ENCODE data around the gene DRD1.

The DRD1 gene

GRCh38 chr5:175444060-175444904 is at the start of gene DRD1:
Gene DRD1, minus strand, starts transcription at chr5:175444182. Its CDS starts 1,083 bp downstream, at chr5:175443099.
- Histone ChIP-seq H3K27ac (ENCODE audit: low read depth, low read length) (no peak within 1 kb of the TSS), H2AFZ (ENCODE audit: low read depth, low read length, severe bottlenecking) (no peak within 1 kb of the TSS)

GRCh38 chr5:175493726-175494125 is 49.7 kb upstream of the DRD1 start:
- TF ChIP-seq EZH2phosphoT487 (conservative IDR thresholded peaks at IDR 0.05; ENCODE audit: low read length) (no peak), CTCF (IDR thresholded peaks at IDR 0.05; ENCODE audit: insufficient read depth, low read length, poor library complexity, severe bottlenecking) (no peak)
- peaks cover 38% of the 10 kb centered on the region for H4K20me1 ChIP-seq (ENCODE audit: low read depth, low read length)
- H3K79me2 ChIP-seq (ENCODE audit: insufficient read depth, low read length) = peaks cover 70% of the 10 kb centered on the region

More at GRCh38 chr5:175444060-175444904, at the start of gene DRD1:
- no peaks in the 10 kb centered on the region for H3K27me3 ChIP-seq (ENCODE audit: low read length)
- H3K4me2 ChIP-seq (ENCODE audit: low read depth, low read length, poor library complexity, severe bottlenecking) = no peak within 1 kb of the TSS
- no peaks in the 10 kb centered on the region for H3F3A ChIP-seq (ENCODE audit: insufficient read depth)
- no peaks in the 10 kb centered on the region for H3K36me3 ChIP-seq (ENCODE audit: low read length)
- no peaks in the 10 kb centered on the region for H3K9me3 ChIP-seq (ENCODE audit: insufficient read depth, low read length)
- H4K20me1 ChIP-seq (ENCODE audit: low read depth, low read length) = no peaks in the 10 kb centered on the region
- H3K9me2 ChIP-seq (replicated peaks; ENCODE audit: insufficient read depth, low read length) = no peaks in the 10 kb centered on the region
- no peak within 1 kb of the TSS for H3K9ac ChIP-seq (ENCODE audit: low read length)
- TF ChIP-seq EZH2phosphoT487 (conservative IDR thresholded peaks at IDR 0.05; ENCODE audit: low read length) (no peak), CTCF (IDR thresholded peaks at IDR 0.05; ENCODE audit: insufficient read depth, low read length, poor library complexity, severe bottlenecking) (no peak)
- no peak within 1 kb of the TSS for H3K4me3 ChIP-seq (ENCODE audit: insufficient read depth, low read length, poor library complexity, severe bottlenecking)
- no peaks in the 10 kb centered on the region for H3K79me2 ChIP-seq (ENCODE audit: insufficient read depth, low read length)

GRCh38 chr5:175493260-175493659 is 49.3 kb upstream of the DRD1 start:
- Histone ChIP-seq H3K9me2 (replicated peaks; ENCODE audit: insufficient read depth, low read length) (no peaks in the 10 kb centered on the region), H3K79me2 (ENCODE audit: insufficient read depth, low read length) (peaks cover 72% of the 10 kb centered on the region), H3K27me3 (ENCODE audit: low read length) (no peaks in the 10 kb centered on the region), H3F3A (ENCODE audit: insufficient read depth) (0 out of 2 replicates have a peak, but pooled peaks cover 2% of the 10 kb centered on the region), H3K9me3 (ENCODE audit: insufficient read depth, low read length) (no peaks in the 10 kb centered on the region), H2AFZ (ENCODE audit: low read depth, low read length, severe bottlenecking) (no peak overlapping the region), H3K9ac (ENCODE audit: low read length) (no peak overlapping the region), H3K4me3 (ENCODE audit: insufficient read depth, low read length, poor library complexity, severe bottlenecking) (no peak overlapping the region), H3K4me2 (ENCODE audit: low read depth, low read length, poor library complexity, severe bottlenecking) (no peak overlapping the region), H3K36me3 (ENCODE audit: low read length) (peaks cover 45% of the 10 kb centered on the region; the same call in 1 of the 2 replicates), H3K27ac (ENCODE audit: low read depth, low read length) (no peak overlapping the region), H4K20me1 (ENCODE audit: low read depth, low read length) (peaks cover 39% of the 10 kb centered on the region)
- TF ChIP-seq CTCF (IDR thresholded peaks at IDR 0.05; ENCODE audit: insufficient read depth, low read length, poor library complexity, severe bottlenecking) (no peak), EZH2phosphoT487 (conservative IDR thresholded peaks at IDR 0.05; ENCODE audit: low read length) (no peak)

More at GRCh38 chr5:175493726-175494125, 49.7 kb upstream of the DRD1 start:
- 0 out of 2 replicates have a peak, but pooled peaks cover 2% of the 10 kb centered on the region for H3F3A ChIP-seq (ENCODE audit: insufficient read depth)
- H3K9me2 ChIP-seq (replicated peaks; ENCODE audit: insufficient read depth, low read length) = no peaks in the 10 kb centered on the region
- H3K36me3 ChIP-seq (ENCODE audit: low read length) = peaks cover 47% of the 10 kb centered on the region; the same call in 1 of the 2 replicates
- H3K4me3 ChIP-seq (ENCODE audit: insufficient read depth, low read length, poor library complexity, severe bottlenecking) = no peak overlapping the region
- no peak overlapping the region for H3K27ac ChIP-seq (ENCODE audit: low read depth, low read length)
- no peaks in the 10 kb centered on the region for H3K27me3 ChIP-seq (ENCODE audit: low read length)
- H3K9ac ChIP-seq (ENCODE audit: low read length) = no peak overlapping the region
- H3K4me2 ChIP-seq (ENCODE audit: low read depth, low read length, poor library complexity, severe bottlenecking) = no peak overlapping the region
- H2AFZ ChIP-seq (ENCODE audit: low read depth, low read length, severe bottlenecking) = no peak overlapping the region
- no peaks in the 10 kb centered on the region for H3K9me3 ChIP-seq (ENCODE audit: insufficient read depth, low read length)
